Right renal pelvis (tissue), 4 donors: ENCODE results near the gene RANBP9. TPM values are rescaled to one million over a fixed set of nuclear protein-coding genes. Genes with fewer than 3 reads are reported as not detected.

Source experiments
- DNase-seq, 4 donors: peaks; one replicate each; pipeline ENCODE4 v3.0.0-alpha.2; 2013; ENCODE audit warnings: low read depth in 4 of 4, low spot score in 3 of 4, missing footprints in 1 of 4
- polyA plus RNA-seq, 4 donors: library from polyadenylated mRNA; unstranded; fragments of 120-200 nt; gene quantifications; one replicate each; pipeline ENCODE4 v1.2.1, GENCODE V29; 2013; ENCODE audit not compliant: insufficient read length in 4 of 4

Gene RANBP9
- polyA plus RNA-seq, 4 donors: 39.5 to 52.5 (median 49.9) TPM

DNA sequence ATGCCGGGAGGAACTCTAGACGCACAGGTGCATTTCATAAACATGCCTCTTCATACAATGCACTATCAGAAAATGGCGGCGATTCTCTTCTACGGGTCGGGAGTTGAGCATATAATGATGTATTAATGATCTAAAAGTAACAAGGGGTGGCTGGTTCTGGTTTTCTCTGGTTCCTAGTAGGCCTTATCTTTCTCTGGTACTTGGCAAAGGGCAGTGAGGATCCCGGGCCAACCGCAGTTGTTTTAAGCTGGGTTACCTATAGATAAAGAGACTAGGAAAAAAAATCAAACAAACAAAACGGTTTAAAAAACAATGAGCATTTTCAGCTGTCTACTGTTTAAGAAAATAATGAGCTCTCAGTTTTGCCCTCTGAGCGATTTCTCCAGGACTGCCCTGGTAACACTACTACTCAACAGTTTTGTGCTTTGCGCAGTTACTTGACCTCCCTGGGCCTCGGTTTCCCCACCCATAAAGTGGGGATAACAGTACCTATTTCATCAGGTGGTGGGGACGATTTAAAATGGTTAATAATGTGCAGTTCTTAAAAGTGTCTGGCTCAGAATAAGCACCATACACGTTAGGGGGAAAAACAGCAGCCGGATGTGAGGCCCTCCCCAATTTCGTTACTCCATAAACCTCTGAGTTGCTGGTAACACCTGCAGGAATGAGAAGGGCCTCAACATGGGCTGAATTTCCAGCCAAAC is 138.5 kb downstream of the RANBP9 start:
- DNase-seq: no peak

- no peak for DNase-seq
Measured at GRCh38 chr6:13572240-13572639, 139.4 kb downstream of the RANBP9 start.

Other genes with a start within 250 kb of the RANBP9 start
- gene GFOD1, start 224.2 kb downstream of the RANBP9 start, polyA plus RNA-seq: 1 to 10 TPM; 1.3 to 2.1 (median 1.7) TPM
- 10 to 100 TPM; 19.5 to 28.6 (median 22.0) TPM for gene SIRT5, start 137.2 kb downstream of the RANBP9 start, polyA plus RNA-seq
- gene NOL7, start 96.5 kb downstream of the RANBP9 start, polyA plus RNA-seq: 10 to 100 TPM; 88.0 to 97.0 (median 94.3) TPM
- gene MCUR1, start 102.7 kb upstream of the RANBP9 start, polyA plus RNA-seq: 10 to 100 TPM; 53.4 to 70.1 (median 63.5) TPM
- gene RNF182, start 213.1 kb upstream of the RANBP9 start, polyA plus RNA-seq: 1 to 10 TPM; 2.5 to 4.1 (median 3.4) TPM